Epithelial cell of prostate (primary cell): ENCODE results near the gene MAST1.

Experiments used
- DNase-seq: peaks from one replicate; pipeline ENCODE4 v3.0.0-alpha.2; 2011; ENCODE audit warnings: low read depth, low spot score
- H3K27ac ChIP-seq: fragments of 450-650 bp; 2 replicates; pipeline ENCODE4 v1.5.1; 2017; ENCODE audit warnings: mild to moderate bottlenecking

Gene MAST1

GRCh38 chr19:12867120-12868099, 29.1 kb downstream of the MAST1 start:
- no peak overlapping the region for H3K27ac ChIP-seq
- no peak for DNase-seq

GRCh38 chr19:12868540-12869112, 30.3 kb downstream of the MAST1 start:
- DNase-seq = no peak
- no peak overlapping the region for H3K27ac ChIP-seq

- no peak overlapping the region for H3K27ac ChIP-seq
- DNase-seq = no peak
These were observed 33.4 kb downstream of the MAST1 start for GRCh38 chr19:12871681-12872080.

GRCh38 chr19:12872255-12872654, 33.9 kb downstream of the MAST1 start:
- DNase-seq = no peak
- no peak overlapping the region for H3K27ac ChIP-seq

- no peak overlapping the region for H3K27ac ChIP-seq
- no peak for DNase-seq
These were observed 34.9 kb downstream of the MAST1 start for GRCh38 chr19:12872941-12873890.

GRCh38 chr19:12873891-12874745, 35.8 kb downstream of the MAST1 start:
- DNase-seq = no peak
- H3K27ac ChIP-seq = no peak overlapping the region

- no peak overlapping the region for H3K27ac ChIP-seq
- no peak for DNase-seq
These were observed 36.8 kb downstream of the MAST1 start for GRCh38 chr19:12875086-12875485.

GRCh38 chr19:12880551-12881171, 42.3 kb downstream of the MAST1 start:
- peak overlapping the region; percentile 41 for H3K27ac ChIP-seq
- DNase-seq = no peak

GRCh38 chr19:12881172-12881808, 43.0 kb downstream of the MAST1 start, which contains the start of gene DNASE2:
Gene DNASE2, minus strand, starts transcription at chr19:12881449. Its CDS starts 74 bp downstream, at chr19:12881375.
- H3K27ac ChIP-seq = peak within 1 kb of the TSS; percentile 41
- peak; percentile 77 for DNase-seq

GRCh38 chr19:12882589-12882988, 44.3 kb downstream of the MAST1 start:
- DNase-seq = no peak
- H3K27ac ChIP-seq = no peak overlapping the region

GRCh38 chr19:12884202-12884601, 45.9 kb downstream of the MAST1 start:
- no peak overlapping the region for H3K27ac ChIP-seq
- no peak for DNase-seq

GRCh38 chr19:12884627-12884925, 46.3 kb downstream of the MAST1 start:
- no peak for DNase-seq
- no peak overlapping the region for H3K27ac ChIP-seq

GRCh38 chr19:12884926-12885748, 46.8 kb downstream of the MAST1 start:
- no peak for DNase-seq
- no peak overlapping the region for H3K27ac ChIP-seq

GRCh38 chr19:12885749-12886650, 47.7 kb downstream of the MAST1 start:
- no peak overlapping the region for H3K27ac ChIP-seq
- no peak for DNase-seq

GRCh38 chr19:12886651-12886968, 48.3 kb downstream of the MAST1 start:
- no peak for DNase-seq
- no peak overlapping the region for H3K27ac ChIP-seq

GRCh38 chr19:12886969-12887747, 48.8 kb downstream of the MAST1 start, which contains the start of gene KLF1:
Gene KLF1, minus strand, starts transcription at chr19:12887201. Its CDS starts 61 bp downstream, at chr19:12887140.
- DNase-seq = no peak
- H3K27ac ChIP-seq = no peak within 1 kb of the TSS
